Measurements from ENCODE around the gene ST6GALNAC2. TPM values are rescaled to one million over a fixed set of nuclear protein-coding genes. Genes with fewer than 3 reads are reported as not detected.
"Not testable (repeated sequence)": the region's sequence is repeated elsewhere in the genome, so short reads cannot be mapped to it uniquely, and the experiment has no call there.

ST6GALNAC2 gene
- total RNA-seq, 2 donors from 2014 or later, result 21.0 to 23.1 TPM

GRCh38 chr17:76617838-76618237, 32.2 kb upstream of the ST6GALNAC2 start:
- WGBS, result 78% methylated on average over 2 of the region's 2 CpGs
- H3K27me3 ChIP-seq (replicated peaks; ENCODE audit: insufficient read depth), result no peaks in the 10 kb centered on the region
- H3K4me1 ChIP-seq (replicated peaks), result no peaks in the 10 kb centered on the region
- no peaks in the 10 kb centered on the region for H3K36me3 ChIP-seq
- no peak overlapping the region for H3K27ac ChIP-seq
- TF ChIP-seq POLR2AphosphoS5 (IDR thresholded peaks at IDR 0.05) (no peak), POLR2A (IDR thresholded peaks at IDR 0.05) (no peak)
- TF ChIP-seq, protein P1, sequence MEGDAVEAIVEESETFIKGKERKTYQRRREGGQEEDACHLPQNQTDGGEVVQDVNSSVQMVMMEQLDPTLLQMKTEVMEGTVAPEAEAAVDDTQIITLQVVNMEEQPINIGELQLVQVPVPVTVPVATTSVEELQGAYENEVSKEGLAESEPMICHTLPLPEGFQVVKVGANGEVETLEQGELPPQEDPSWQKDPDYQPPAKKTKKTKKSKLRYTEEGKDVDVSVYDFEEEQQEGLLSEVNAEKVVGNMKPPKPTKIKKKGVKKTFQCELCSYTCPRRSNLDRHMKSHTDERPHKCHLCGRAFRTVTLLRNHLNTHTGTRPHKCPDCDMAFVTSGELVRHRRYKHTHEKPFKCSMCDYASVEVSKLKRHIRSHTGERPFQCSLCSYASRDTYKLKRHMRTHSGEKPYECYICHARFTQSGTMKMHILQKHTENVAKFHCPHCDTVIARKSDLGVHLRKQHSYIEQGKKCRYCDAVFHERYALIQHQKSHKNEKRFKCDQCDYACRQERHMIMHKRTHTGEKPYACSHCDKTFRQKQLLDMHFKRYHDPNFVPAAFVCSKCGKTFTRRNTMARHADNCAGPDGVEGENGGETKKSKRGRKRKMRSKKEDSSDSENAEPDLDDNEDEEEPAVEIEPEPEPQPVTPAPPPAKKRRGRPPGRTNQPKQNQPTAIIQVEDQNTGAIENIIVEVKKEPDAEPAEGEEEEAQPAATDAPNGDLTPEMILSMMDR (IDR thresholded peaks at IDR 0.05), result no peak
- DNase-seq (ENCODE audit: low spot score), result no peak
- no peaks in the 10 kb centered on the region for H3K9me3 ChIP-seq
- H3K4me3 ChIP-seq, result no peak overlapping the region
- intact Hi-C loops (cut with DNase I), result loop anchor here (5.0 kb wide), 1 partner anchor 91 kb away; no protein-coding TSS in a partner anchor

DNA sequence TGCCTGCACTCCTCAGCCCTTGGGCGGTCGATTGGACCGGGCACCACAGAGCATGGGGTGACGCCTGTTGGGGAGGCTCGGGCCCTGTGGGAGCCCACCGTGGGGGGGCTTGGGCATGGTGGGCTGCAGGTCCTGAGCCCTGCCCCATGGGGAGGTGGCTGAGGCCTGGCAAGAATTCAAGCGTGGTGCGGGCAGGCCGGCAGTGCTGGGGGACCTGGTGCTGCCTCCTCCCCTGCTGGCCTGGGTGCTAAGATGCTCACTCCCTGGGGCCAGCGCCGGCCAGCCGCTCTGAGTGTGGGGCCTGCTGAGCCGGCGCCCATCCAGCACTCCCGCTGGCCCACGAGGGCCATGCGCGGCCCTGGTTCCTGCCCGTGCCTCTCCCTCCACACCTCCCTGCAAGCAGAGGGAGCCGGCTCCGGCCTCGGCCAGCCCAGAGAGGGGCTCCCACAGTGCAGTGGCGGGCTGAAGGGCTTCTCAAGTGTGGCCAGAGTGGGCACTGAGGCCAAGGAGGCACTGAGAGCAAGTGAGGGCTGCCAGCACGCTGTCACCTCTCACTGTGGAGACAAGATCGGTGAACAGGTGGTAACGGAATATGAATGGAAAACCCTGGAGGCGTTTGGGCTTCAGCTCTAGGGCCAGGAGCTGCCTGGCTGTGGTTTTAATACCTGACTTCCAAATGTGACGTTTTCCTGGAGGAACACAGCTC, 29.4 kb upstream of the ST6GALNAC2 start:
- TF ChIP-seq POLR2AphosphoS5 (IDR thresholded peaks at IDR 0.05) (no peak), POLR2A (IDR thresholded peaks at IDR 0.05) (no peak)
- TF ChIP-seq, protein P1 (IDR thresholded peaks at IDR 0.05), result no peak
- Histone ChIP-seq H3K27me3 (replicated peaks; ENCODE audit: insufficient read depth) (no peaks in the 10 kb centered on the region), H3K4me1 (replicated peaks) (no peaks in the 10 kb centered on the region), H3K4me3 (no peak overlapping the region), H3K9me3 (no peaks in the 10 kb centered on the region), H3K27ac (no peak overlapping the region), H3K36me3 (no peaks in the 10 kb centered on the region)
- DNase-seq (ENCODE audit: low spot score), result no peak
- WGBS, result 92% methylated on average over 13 of the region's 28 CpGs
- intact Hi-C loops (cut with DNase I), result loop anchor here (5.0 kb wide), 1 partner anchor 88 kb away; no protein-coding TSS in a partner anchor

DNA sequence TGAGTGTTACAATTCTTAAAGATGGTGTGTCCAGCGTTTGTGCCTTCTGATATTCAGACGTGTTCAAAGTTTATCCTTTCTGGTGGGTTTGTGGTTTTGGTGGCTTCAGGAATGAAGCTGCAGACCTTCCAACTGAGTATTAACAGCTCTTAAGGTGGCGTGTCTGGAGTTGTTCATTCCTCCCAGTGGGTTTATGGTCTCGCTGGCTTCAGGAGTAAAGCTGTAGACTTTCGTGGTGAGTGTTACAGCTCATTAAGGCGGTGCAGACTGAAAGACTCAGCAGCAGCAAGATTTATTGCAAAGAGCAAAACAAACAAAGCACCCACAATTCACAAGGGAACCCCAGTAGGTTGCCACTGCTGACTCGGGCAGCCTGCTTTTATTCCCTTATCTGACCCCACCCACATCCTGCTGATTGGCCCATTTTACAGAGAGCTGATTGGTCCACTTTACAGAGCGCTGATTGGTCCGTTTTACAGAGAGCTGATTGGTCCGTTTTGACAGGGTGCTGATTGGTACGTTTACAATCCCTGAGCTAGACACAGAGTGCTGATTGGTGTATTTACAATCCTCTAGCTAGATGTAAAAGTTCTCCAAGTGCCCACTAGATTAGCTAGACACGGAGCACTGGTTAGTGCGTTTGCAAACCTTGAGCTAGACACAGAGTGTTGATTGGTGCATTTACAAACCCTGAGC, 28.6 kb upstream of the ST6GALNAC2 start:
- DNase-seq (ENCODE audit: low spot score); H3K4me1 ChIP-seq (replicated peaks); H3K36me3 ChIP-seq; intact Hi-C loops (cut with DNase I); H3K27ac ChIP-seq; H3K27me3 ChIP-seq (replicated peaks; ENCODE audit: insufficient read depth); H3K9me3 ChIP-seq; H3K4me3 ChIP-seq: not testable (repeated sequence)
- 76% methylated on average over 13 of the region's 13 CpGs for WGBS

GRCh38 chr17:76612977-76613851, 27.6 kb upstream of the ST6GALNAC2 start:
- 76% methylated on average over 16 of the region's 17 CpGs for WGBS
- intact Hi-C loops (cut with DNase I), result no loop called here
- no peak for DNase-seq (ENCODE audit: low spot score)
- Histone ChIP-seq H3K4me1 (replicated peaks) (no peaks in the 10 kb centered on the region), H3K27me3 (replicated peaks; ENCODE audit: insufficient read depth) (no peaks in the 10 kb centered on the region), H3K4me3 (no peak overlapping the region), H3K9me3 (no peaks in the 10 kb centered on the region), H3K36me3 (no peaks in the 10 kb centered on the region), H3K27ac (no peak overlapping the region)
- TF ChIP-seq, protein P1 (IDR thresholded peaks at IDR 0.05), result peak in 1 of 4 experiments; percentile 12
- no peak for TF ChIP-seq POLR2A (IDR thresholded peaks at IDR 0.05)
- no peak for TF ChIP-seq POLR2AphosphoS5 (IDR thresholded peaks at IDR 0.05)

- Histone ChIP-seq H3K27ac (no peak overlapping the region), H3K36me3 (no peaks in the 10 kb centered on the region), H3K4me3 (no peak overlapping the region), H3K9me3 (no peaks in the 10 kb centered on the region), H3K4me1 (replicated peaks) (no peaks in the 10 kb centered on the region), H3K27me3 (replicated peaks; ENCODE audit: insufficient read depth) (no peaks in the 10 kb centered on the region)
- intact Hi-C loops (cut with DNase I), result no loop called here
- WGBS, result 72% methylated on average over 4 of the region's 4 CpGs
- TF ChIP-seq POLR2A (IDR thresholded peaks at IDR 0.05) (no peak), POLR2AphosphoS5 (IDR thresholded peaks at IDR 0.05) (no peak)
- TF ChIP-seq, protein P1 (IDR thresholded peaks at IDR 0.05), result no peak
- DNase-seq (ENCODE audit: low spot score), result no peak
Observed at GRCh38 chr17:76612465-76612864, 26.8 kb upstream of the ST6GALNAC2 start.
